Measurements from ENCODE around the gene COIL. TPM values are rescaled to one million over a fixed set of nuclear protein-coding genes. Genes with fewer than 3 reads are reported as not detected.

The COIL gene
- total RNA-seq, 1 donor from 2014 or later: 5.9 TPM

Other genes starting within 250 kb of the COIL start
- 1.9 TPM for gene C17orf67, start 127.1 kb downstream of the COIL start, total RNA-seq
- 4.0 TPM for gene DGKE, start 126.9 kb downstream of the COIL start, total RNA-seq
- 55.4 TPM for gene TRIM25, start 47.0 kb downstream of the COIL start, total RNA-seq
- 11.6 TPM for gene SCPEP1, start 17.1 kb upstream of the COIL start, total RNA-seq
- gene AKAP1, start 124.2 kb upstream of the COIL start, total RNA-seq: 60.0 TPM

Measured in left lobe of liver (tissue), 1 donor.